ENCODE data around the gene TM9SF1.

DNA sequence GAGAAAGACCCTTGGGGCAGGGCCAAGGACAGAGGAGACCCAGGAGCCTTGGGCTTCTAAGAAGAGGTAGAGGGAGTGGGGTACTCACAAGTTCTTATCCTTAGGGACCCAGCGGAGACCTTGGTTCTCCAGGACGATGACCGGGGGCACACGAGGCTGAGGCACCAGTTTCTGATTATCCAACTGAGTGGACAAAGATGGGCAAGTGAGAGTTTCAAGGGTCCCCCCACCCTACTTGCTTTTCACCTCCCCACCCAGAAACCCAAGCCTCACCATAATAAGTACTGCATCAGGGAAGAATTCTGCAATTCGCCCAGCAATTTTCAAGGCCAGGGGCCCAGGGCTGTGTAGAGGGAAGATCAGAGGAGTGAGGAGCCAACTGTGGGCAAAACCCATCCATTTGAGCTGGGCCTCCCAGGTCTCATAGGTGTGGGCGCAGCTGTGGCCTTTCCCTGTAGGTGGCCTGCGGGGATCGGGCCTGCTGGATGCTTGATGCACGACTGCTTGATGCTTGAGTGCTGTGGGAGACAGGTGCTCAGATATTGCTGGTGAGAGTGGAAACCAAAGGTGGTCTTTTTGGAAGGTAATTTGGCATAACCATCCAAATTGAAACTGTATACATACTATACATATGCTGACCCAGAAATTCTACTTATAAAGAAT, 55.8 kb downstream of the TM9SF1 start:
- no peak for TF ChIP-seq CTCF (IDR thresholded peaks at IDR 0.05)
- no peak for TF ChIP-seq POLR2A (IDR thresholded peaks at IDR 0.05)

Data from sigmoid colon (tissue), 3 donors.